Measurements from ENCODE around the gene USP15. TPM values are rescaled to one million over a fixed set of nuclear protein-coding genes. Genes with fewer than 3 reads are reported as not detected.
"Not testable (repeated sequence)": the region's sequence is repeated elsewhere in the genome, so short reads cannot be mapped to it uniquely, and the experiment has no call there.

USP15 gene
- total RNA-seq, 1 donor from 2014 or later, result 37.0 TPM

- DNase-seq (ENCODE audit: low spot score); ATAC-seq: not testable (repeated sequence)
Measured at GRCh38 chr12:62365846-62366245, 105.6 kb downstream of the USP15 start.

- not testable (repeated sequence) for ATAC-seq; DNase-seq (ENCODE audit: low spot score)
Measured at GRCh38 chr12:62368430-62369223, 108.4 kb downstream of the USP15 start.

- DNase-seq (ENCODE audit: low spot score), result no peak
- no peak for ATAC-seq
Measured at GRCh38 chr12:62370189-62370588, 110.0 kb downstream of the USP15 start.

- DNase-seq (ENCODE audit: low spot score) (no peak), ATAC-seq (no peak)
Measured at GRCh38 chr12:62371661-62372060, 111.5 kb downstream of the USP15 start.

- ATAC-seq (no peak), DNase-seq (ENCODE audit: low spot score) (no peak)
Measured at GRCh38 chr12:62372134-62372533, 111.9 kb downstream of the USP15 start.

- DNase-seq (ENCODE audit: low spot score) (no peak), ATAC-seq (no peak)
Measured at GRCh38 chr12:62372825-62373224, 112.6 kb downstream of the USP15 start.

GRCh38 chr12:62375603-62376002 is 115.4 kb downstream of the USP15 start:
- ATAC-seq (no peak), DNase-seq (ENCODE audit: low spot score) (no peak)

- ATAC-seq (no peak), DNase-seq (ENCODE audit: low spot score) (no peak)
Measured at GRCh38 chr12:62379026-62379722, 119.0 kb downstream of the USP15 start.

GRCh38 chr12:62379723-62380045 is 119.5 kb downstream of the USP15 start:
- ATAC-seq (no peak), DNase-seq (ENCODE audit: low spot score) (no peak)

- no peak for ATAC-seq
- no peak for DNase-seq (ENCODE audit: low spot score)
Measured at GRCh38 chr12:62382526-62382925, 122.3 kb downstream of the USP15 start.

GRCh38 chr12:62396750-62397149 is 136.5 kb downstream of the USP15 start:
- ATAC-seq (no peak), DNase-seq (ENCODE audit: low spot score) (no peak)

GRCh38 chr12:62400135-62400534 is 139.9 kb downstream of the USP15 start:
- ATAC-seq, result no peak

GRCh38 chr12:62401631-62402030 is 141.4 kb downstream of the USP15 start:
- ATAC-seq (no peak), DNase-seq (ENCODE audit: low spot score) (no peak)

More at GRCh38 chr12:62400135-62400534, 139.9 kb downstream of the USP15 start:
- no peak for DNase-seq (ENCODE audit: low spot score)

- ATAC-seq (no peak), DNase-seq (ENCODE audit: low spot score) (no peak)
Measured at GRCh38 chr12:62403031-62403430, 142.8 kb downstream of the USP15 start.

- no peak for DNase-seq (ENCODE audit: low spot score)
- peak; percentile 36 for ATAC-seq
Measured at GRCh38 chr12:62407587-62407986, 147.4 kb downstream of the USP15 start.

- ATAC-seq (peak; percentile 69), DNase-seq (ENCODE audit: low spot score) (no peak)
Measured at GRCh38 chr12:62409068-62409467, 148.9 kb downstream of the USP15 start.

GRCh38 chr12:62414180-62414579 is 154.0 kb downstream of the USP15 start:
- DNase-seq (ENCODE audit: low spot score), result no peak
- ATAC-seq, result no peak

GRCh38 chr12:62426089-62426488 is 165.9 kb downstream of the USP15 start:
- ATAC-seq (no peak), DNase-seq (ENCODE audit: low spot score) (no peak)

GRCh38 chr12:62429457-62429856 is 169.3 kb downstream of the USP15 start:
- ATAC-seq (no peak), DNase-seq (ENCODE audit: low spot score) (no peak)

GRCh38 chr12:62434494-62435302 is 174.5 kb downstream of the USP15 start:
- DNase-seq (ENCODE audit: low spot score) (no peak), ATAC-seq (no peak)
